CD8-positive, alpha-beta memory T cell (primary cell): Measurements from ENCODE around the gene KCNAB1. TPM values are rescaled to one million over a fixed set of nuclear protein-coding genes. Genes with fewer than 3 reads are reported as not detected.

Experiments used
- CTCF ChIA-PET: fragments of 350-600 bp; sonication (Branson Sonifier 250); formaldehyde crosslinking; loops from one replicate; lab custom pipeline; 2021; ENCODE audit warnings: antibody characterized with exemption; lab: Charles Lee
- POLR2A ChIA-PET: fragments of 350-600 bp; sonication (Branson Sonifier 250); formaldehyde crosslinking; loops from one replicate; lab custom pipeline; 2021; ENCODE audit warnings: antibody characterized with exemption; lab: Charles Lee
- DNase-seq, 5 donors: peaks; one replicate each; pipeline versions ENCODE4 v3.0.0 to v3.0.0-alpha.2; 2020 to 2022; ENCODE audit warnings: mixed read lengths in 1 of 5
- H3K27ac ChIP-seq: one replicate; pipeline ENCODE4 v1.7.0; 2013; ENCODE audit warnings: low read depth, mild to moderate bottlenecking, low read length, moderate library complexity
- H3K27me3 ChIP-seq: 2 replicates; pipeline ENCODE4 v1.7.0; 2013; ENCODE audit warnings: low read length, mild to moderate bottlenecking; ENCODE audit not compliant: insufficient read depth, poor library complexity, severe bottlenecking
- H3K36me3 ChIP-seq: 2 replicates; pipeline ENCODE4 v1.7.0; 2013; ENCODE audit warnings: mild to moderate bottlenecking, low read length, moderate library complexity; ENCODE audit not compliant: insufficient read depth
- H3K4me1 ChIP-seq: 2 replicates; pipeline ENCODE4 v1.7.0; 2013; ENCODE audit warnings: mild to moderate bottlenecking, low read length, moderate library complexity; ENCODE audit not compliant: insufficient read depth
- H3K4me3 ChIP-seq: 2 replicates; pipeline ENCODE4 v1.7.0; 2013; ENCODE audit warnings: mild to moderate bottlenecking, low read length
- H3K9me3 ChIP-seq: 2 replicates; pipeline ENCODE4 v1.7.0; 2013; ENCODE audit warnings: mild to moderate bottlenecking, low read length
- H3K27ac Mint-ChIP-seq, 8 donors: one replicate each; pipeline ENCODE4 v1.8.0; 2020 to 2021; ENCODE audit warnings: mixed read lengths in 8 of 8, mild to moderate bottlenecking in 6 of 8, inconsistent platforms in 3 of 8, moderate library complexity in 3 of 8
- H3K27me3 Mint-ChIP-seq, 2 donors: one replicate each; pipeline ENCODE4 v1.8.0; 2020 to 2021; ENCODE audit warnings: mixed read lengths in 2 of 2, mild to moderate bottlenecking in 1 of 2, moderate library complexity in 1 of 2
- H3K36me3 Mint-ChIP-seq, 3 donors: one replicate each; pipeline ENCODE4 v1.8.0; 2020 to 2021; ENCODE audit warnings: mixed read lengths in 3 of 3, inconsistent platforms in 1 of 3, mild to moderate bottlenecking in 1 of 3
- H3K4me1 Mint-ChIP-seq, 3 donors: one replicate each; pipeline ENCODE4 v1.8.0; 2020 to 2021; ENCODE audit warnings: mixed read lengths in 3 of 3, inconsistent platforms in 1 of 3, mild to moderate bottlenecking in 1 of 3
- H3K4me3 Mint-ChIP-seq, 7 donors: one replicate each; pipeline ENCODE4 v1.8.0; 2020 to 2021; ENCODE audit warnings: mixed read lengths in 7 of 7, mild to moderate bottlenecking in 6 of 7, moderate library complexity in 4 of 7, inconsistent platforms in 2 of 7
- H3K9me3 Mint-ChIP-seq, 5 donors: one replicate each; pipeline ENCODE4 v1.8.0; 2020 to 2022; ENCODE audit warnings: mixed read lengths in 5 of 5, mild to moderate bottlenecking in 3 of 5, moderate library complexity in 2 of 5, inconsistent platforms in 1 of 5
- polyA plus RNA-seq: library from polyadenylated mRNA; unstranded; fragments of 300-500 nt; fragmentation: Illumina TruSeq; gene quantifications from one replicate; pipeline ENCODE4 v1.2.3, GENCODE V29; 2021
- total RNA-seq, 2 experiments: library from RNA; stranded (reverse); gene quantifications; one replicate each; pipeline ENCODE4 v1.2.3, GENCODE V29; 2021

The KCNAB1 gene
- total and polyA plus RNA-seq, 3 experiments from 2014 or later: 0.32 TPM; not detected in 2

DNA sequence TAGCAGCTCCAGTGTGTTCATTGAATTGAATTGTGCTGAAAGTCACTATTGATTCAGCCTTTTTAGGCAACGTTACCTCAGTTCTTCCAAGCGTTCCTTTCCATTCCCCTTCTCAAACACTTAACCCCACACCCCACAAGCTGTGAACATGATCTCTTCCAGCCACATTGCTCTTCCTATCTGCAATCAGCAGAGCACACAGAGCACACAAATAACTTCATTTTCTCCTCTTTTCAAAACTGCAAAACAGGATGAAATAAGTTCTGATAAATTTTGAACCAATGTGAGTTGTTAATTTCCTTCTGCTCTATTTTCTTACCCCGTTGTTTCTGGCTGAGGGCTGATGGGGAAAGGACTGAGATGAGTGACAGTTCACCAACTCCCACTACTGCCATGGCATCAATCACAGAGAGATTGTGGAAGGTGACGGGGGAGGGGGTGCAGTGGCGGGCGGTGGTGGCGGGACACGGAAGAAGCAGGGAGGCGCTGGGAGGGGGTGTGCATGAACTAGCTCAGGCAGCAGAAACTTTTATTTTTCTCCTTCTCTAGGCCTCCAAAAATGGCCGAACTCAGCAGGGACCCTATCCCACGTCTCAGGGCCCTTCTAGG, 287.3 kb downstream of the KCNAB1 start:
- Histone ChIP-seq H3K9me3 (no peaks in the 10 kb centered on the region), H3K4me1 (no peaks in the 10 kb centered on the region), H3K4me3 (no peak overlapping the region), H3K27ac (no peak overlapping the region), H3K27me3 (no peaks in the 10 kb centered on the region), H3K36me3 (no peaks in the 10 kb centered on the region)
- Mint-ChIP-seq H3K4me3 (no peak overlapping the region), H3K27ac (no peak overlapping the region), H3K4me1 (no peaks in the 10 kb centered on the region), H3K9me3 (no peaks in the 10 kb centered on the region), H3K36me3 (no peaks in the 10 kb centered on the region), H3K27me3 (peaks cover 4 to 6% of the 10 kb centered on the region in 2 donors)
- ChIA-PET CTCF (no interaction called here), POLR2A (no interaction called here)
- no peak for DNase-seq

DNA sequence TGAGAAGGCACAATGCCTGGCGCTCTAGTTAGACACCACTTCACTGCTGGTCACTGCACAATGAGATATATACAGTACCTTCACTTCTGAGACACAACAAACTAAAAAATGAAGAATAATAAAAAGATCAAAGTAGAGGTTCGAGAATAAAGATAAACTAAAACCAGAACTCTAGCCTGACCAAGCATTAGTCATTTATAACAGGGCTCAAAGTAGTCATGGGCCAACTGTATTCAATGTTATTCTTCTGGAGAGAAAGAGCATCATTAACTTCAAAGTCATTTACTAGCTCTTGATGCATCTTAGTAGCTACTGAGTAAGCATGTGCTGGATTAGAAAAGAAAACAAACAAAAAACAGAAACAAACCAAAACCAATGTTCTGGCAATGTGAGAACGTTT, 289.3 kb downstream of the KCNAB1 start:
- no peak for DNase-seq
- Histone ChIP-seq H3K4me1 (no peaks in the 10 kb centered on the region), H3K36me3 (no peaks in the 10 kb centered on the region), H3K27ac (no peak overlapping the region), H3K4me3 (no peak overlapping the region), H3K27me3 (no peaks in the 10 kb centered on the region), H3K9me3 (no peaks in the 10 kb centered on the region)
- no peak overlapping the region for H3K4me3 Mint-ChIP-seq
- no peaks in the 10 kb centered on the region for H3K9me3 Mint-ChIP-seq
- no peaks in the 10 kb centered on the region for H3K36me3 Mint-ChIP-seq
- no peaks in the 10 kb centered on the region for H3K4me1 Mint-ChIP-seq
- ChIA-PET POLR2A (no interaction called here), CTCF (no interaction called here)
- peaks cover 5 to 16% of the 10 kb centered on the region in 2 donors for H3K27me3 Mint-ChIP-seq
- no peak overlapping the region for H3K27ac Mint-ChIP-seq

DNA sequence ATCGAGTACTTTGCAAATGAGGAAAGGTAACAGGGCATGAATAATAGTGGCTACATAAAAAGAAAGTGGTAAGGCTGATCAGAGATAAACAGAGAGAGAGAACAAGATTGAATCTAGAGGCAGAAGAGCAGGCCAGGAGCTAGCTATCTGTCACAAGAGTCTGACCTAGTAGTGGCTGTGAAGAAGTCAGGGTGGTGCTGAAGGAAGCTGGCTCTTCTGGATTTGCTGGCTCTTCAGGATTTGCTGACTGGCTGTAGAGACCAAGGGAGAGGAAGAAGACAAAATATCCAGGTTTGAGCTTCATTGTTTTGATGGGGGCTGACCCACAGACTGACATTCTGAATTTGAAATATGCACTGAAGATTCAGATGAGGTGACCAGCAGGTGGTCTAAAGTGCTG, 292.2 kb downstream of the KCNAB1 start:
- Histone ChIP-seq H3K27ac (no peak overlapping the region), H3K27me3 (no peaks in the 10 kb centered on the region), H3K9me3 (no peaks in the 10 kb centered on the region), H3K4me3 (no peak overlapping the region), H3K36me3 (no peaks in the 10 kb centered on the region), H3K4me1 (no peaks in the 10 kb centered on the region)
- peaks cover 5 to 35% of the 10 kb centered on the region in 2 donors for H3K27me3 Mint-ChIP-seq
- CTCF ChIA-PET: no interaction called here
- no peak overlapping the region for H3K4me3 Mint-ChIP-seq
- peaks cover 0 to 1% (median 0%) of the 10 kb centered on the region in 3 donors for H3K36me3 Mint-ChIP-seq
- H3K4me1 Mint-ChIP-seq: no peaks in the 10 kb centered on the region
- no peak overlapping the region for H3K27ac Mint-ChIP-seq
- no peak for DNase-seq
- no peaks in the 10 kb centered on the region for H3K9me3 Mint-ChIP-seq
- POLR2A ChIA-PET: no interaction called here

DNA sequence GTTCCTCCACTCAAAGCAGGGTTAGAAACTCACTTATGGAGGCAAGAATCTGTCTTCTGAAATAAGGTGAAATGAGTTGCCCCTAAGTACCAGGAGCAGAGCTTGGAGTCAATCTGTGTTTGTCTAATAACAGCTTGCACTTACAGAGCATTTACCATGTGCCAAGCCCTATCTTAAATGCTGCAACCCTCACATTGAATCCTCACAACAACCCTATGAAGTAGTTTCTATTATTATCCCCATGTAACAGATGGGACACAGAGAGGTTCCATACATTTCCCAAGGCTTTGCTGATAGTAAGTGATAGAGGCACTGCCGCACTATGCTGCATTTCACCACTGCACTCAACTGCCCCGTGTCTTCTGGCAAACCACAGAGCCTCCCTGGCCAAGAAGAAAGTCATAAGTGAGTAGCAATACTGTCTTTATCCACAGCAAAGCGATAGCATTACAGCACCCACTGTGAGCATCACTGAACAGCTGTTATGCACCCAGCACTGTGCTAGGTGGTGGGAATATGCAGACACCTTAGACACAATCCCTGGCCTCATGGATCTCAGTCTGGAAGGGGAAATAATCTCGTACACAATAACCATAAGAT, 293.0 kb downstream of the KCNAB1 start:
- no peak overlapping the region for H3K4me3 Mint-ChIP-seq
- H3K4me1 ChIP-seq: no peaks in the 10 kb centered on the region
- H3K9me3 Mint-ChIP-seq: no peaks in the 10 kb centered on the region
- no peaks in the 10 kb centered on the region for H3K9me3 ChIP-seq
- peaks cover 0 to 1% (median 0%) of the 10 kb centered on the region in 3 donors for H3K36me3 Mint-ChIP-seq
- no peaks in the 10 kb centered on the region for H3K27me3 ChIP-seq
- no peak overlapping the region for H3K4me3 ChIP-seq
- H3K36me3 ChIP-seq: no peaks in the 10 kb centered on the region
- ChIA-PET POLR2A (no interaction called here), CTCF (no interaction called here)
- DNase-seq: no peak
- H3K27me3 Mint-ChIP-seq: peaks cover 5 to 38% of the 10 kb centered on the region in 2 donors
- no peaks in the 10 kb centered on the region for H3K4me1 Mint-ChIP-seq
- peak overlapping the region in 1 of 8 donors; percentile 12 for H3K27ac Mint-ChIP-seq
- H3K27ac ChIP-seq: no peak overlapping the region

DNA sequence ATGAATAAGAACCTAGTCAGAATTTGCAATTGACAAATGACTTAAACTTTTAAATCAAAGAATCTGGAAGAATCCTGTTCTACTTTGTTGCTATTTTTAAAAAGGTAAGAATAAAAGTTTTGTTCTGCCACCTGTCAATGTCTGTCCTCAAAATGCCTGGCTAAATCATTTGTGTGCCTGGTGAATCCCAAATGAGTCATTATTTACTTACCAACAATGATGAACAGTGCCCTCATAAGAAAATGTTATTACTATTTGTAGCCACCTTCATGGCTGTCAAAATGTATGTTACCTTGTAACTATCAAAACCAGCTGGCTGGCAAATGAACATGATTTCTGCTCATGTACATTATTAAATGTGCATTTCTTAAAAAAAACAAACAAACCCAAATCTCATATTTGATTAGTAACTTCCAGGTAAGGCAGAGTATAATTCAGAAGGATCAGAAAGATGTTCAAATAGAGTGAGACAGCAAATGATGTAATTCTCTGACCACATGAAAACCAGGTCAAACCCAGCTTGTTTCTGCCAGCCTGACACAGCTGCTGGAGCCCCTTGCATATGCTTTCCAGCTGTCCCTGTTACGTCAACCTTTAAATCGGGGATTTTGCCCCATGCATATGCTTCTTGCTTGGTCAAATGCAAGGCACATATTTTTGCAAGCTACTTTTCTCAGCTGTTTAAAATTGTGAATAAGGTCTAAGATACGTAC, 296.6 kb downstream of the KCNAB1 start:
- ChIA-PET CTCF (no interaction called here), POLR2A (no interaction called here)
- Mint-ChIP-seq H3K4me1 (no peaks in the 10 kb centered on the region), H3K27ac (no peak overlapping the region), H3K9me3 (no peaks in the 10 kb centered on the region), H3K27me3 (peaks cover 5 to 46% of the 10 kb centered on the region in 2 donors), H3K36me3 (peaks cover 0 to 1% (median 0%) of the 10 kb centered on the region in 3 donors), H3K4me3 (no peak overlapping the region)
- H3K9me3 ChIP-seq: no peaks in the 10 kb centered on the region
- H3K36me3 ChIP-seq: no peaks in the 10 kb centered on the region
- DNase-seq: no peak
- no peak overlapping the region for H3K27ac ChIP-seq
- no peaks in the 10 kb centered on the region for H3K27me3 ChIP-seq
- no peak overlapping the region for H3K4me3 ChIP-seq
- H3K4me1 ChIP-seq: no peaks in the 10 kb centered on the region

DNA sequence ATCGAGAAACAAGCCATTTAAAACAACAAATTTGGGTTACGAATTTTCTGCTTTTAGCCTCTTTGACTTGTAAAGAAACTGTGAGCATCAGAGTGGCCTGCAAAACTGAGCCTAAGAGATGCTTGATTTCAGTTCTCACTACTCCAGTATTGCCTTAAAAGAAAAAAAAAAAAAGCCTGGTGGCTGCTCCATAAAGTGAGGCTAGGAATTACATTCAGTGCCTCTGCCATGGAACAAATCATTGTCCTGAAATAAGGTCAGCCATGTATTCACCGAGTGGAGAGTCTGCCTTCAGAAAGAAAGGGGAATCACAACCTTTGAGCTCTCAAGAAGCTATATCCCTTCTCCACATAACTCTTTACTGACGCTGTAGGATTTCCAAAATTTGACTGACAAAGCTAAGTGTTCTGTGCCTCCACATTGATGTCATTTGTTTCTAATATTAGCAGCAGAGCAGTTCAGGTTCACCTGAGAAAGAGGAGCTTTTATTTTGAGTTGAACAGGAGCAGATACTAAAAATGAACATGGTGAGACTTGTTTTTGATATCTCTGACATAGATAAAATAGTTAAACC, 297.3 kb downstream of the KCNAB1 start:
- CTCF ChIA-PET: no interaction called here
- peaks cover 0 to 1% (median 0%) of the 10 kb centered on the region in 3 donors for H3K36me3 Mint-ChIP-seq

DNA sequence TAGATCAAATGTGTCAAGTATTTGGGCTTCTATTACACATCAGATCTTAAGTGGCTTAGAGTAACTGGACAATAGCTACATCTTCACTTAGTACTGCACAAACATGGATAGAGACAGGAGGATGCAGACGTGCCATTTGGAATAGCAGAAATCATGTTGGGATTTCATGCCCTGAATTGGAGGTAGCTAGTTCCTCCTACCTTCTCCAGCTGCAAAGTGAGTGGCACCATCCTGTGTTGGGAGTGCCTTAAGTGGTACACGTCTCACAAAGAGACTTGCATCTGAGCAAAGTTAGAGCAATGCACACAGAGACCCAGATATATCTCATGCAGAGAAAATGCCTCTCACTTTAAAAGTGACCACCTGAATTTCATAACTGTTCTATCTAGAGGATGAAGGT, 298.1 kb downstream of the KCNAB1 start:
- Mint-ChIP-seq H3K36me3 (peaks cover 0 to 1% (median 0%) of the 10 kb centered on the region in 3 donors), H3K9me3 (no peaks in the 10 kb centered on the region), H3K4me1 (no peaks in the 10 kb centered on the region), H3K4me3 (no peak overlapping the region), H3K27ac (no peak overlapping the region), H3K27me3 (peaks cover 1 to 37% of the 10 kb centered on the region in 2 donors)
- H3K36me3 ChIP-seq: no peaks in the 10 kb centered on the region
- no peaks in the 10 kb centered on the region for H3K9me3 ChIP-seq
- no peak overlapping the region for H3K4me3 ChIP-seq
- ChIA-PET POLR2A (no interaction called here), CTCF (no interaction called here)
- DNase-seq: no peak
- no peak overlapping the region for H3K27ac ChIP-seq
- H3K27me3 ChIP-seq: no peaks in the 10 kb centered on the region
- no peaks in the 10 kb centered on the region for H3K4me1 ChIP-seq

More for the DNA sequence above, 297.3 kb downstream of the KCNAB1 start:
- POLR2A ChIA-PET: no interaction called here
- Histone ChIP-seq H3K27ac (no peak overlapping the region), H3K9me3 (no peaks in the 10 kb centered on the region), H3K27me3 (no peaks in the 10 kb centered on the region), H3K4me1 (no peaks in the 10 kb centered on the region), H3K36me3 (no peaks in the 10 kb centered on the region), H3K4me3 (no peak overlapping the region)
- Mint-ChIP-seq H3K4me1 (no peaks in the 10 kb centered on the region), H3K4me3 (no peak overlapping the region), H3K27me3 (peaks cover 2 to 42% of the 10 kb centered on the region in 2 donors), H3K27ac (no peak overlapping the region), H3K9me3 (no peaks in the 10 kb centered on the region)
- no peak for DNase-seq

DNA sequence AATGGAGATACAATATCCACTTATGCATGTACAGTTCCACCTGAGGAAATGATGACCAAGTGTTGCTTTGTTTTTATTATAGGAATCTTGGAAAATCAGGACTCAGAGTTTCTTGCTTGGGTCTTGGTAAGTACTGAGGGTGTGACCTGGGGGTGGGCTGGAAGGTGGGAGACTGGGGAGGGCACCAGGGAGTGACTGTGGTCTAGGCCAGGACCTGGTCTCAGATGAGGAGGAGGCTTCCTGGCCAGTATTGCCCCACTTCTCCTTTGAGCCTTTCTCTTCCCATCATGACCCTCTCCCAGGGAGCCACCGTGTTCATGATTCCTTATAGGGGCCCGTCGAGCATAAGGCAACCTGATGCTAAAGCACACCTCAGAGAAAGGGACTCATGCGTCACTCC, 301.2 kb downstream of the KCNAB1 start:
- no peaks in the 10 kb centered on the region for H3K36me3 ChIP-seq
- ChIA-PET CTCF (no interaction called here), POLR2A (no interaction called here)
- H3K4me3 ChIP-seq: no peak overlapping the region
- no peak for DNase-seq
- no peaks in the 10 kb centered on the region for H3K36me3 Mint-ChIP-seq
- no peaks in the 10 kb centered on the region for H3K27me3 ChIP-seq
- no peaks in the 10 kb centered on the region for H3K9me3 ChIP-seq
- no peaks in the 10 kb centered on the region for H3K4me1 ChIP-seq
- H3K27ac Mint-ChIP-seq: no peak overlapping the region
- H3K9me3 Mint-ChIP-seq: no peaks in the 10 kb centered on the region
- no peak overlapping the region for H3K27ac ChIP-seq
- H3K4me3 Mint-ChIP-seq: no peak overlapping the region
- H3K4me1 Mint-ChIP-seq: no peaks in the 10 kb centered on the region
- peaks cover 5 to 20% of the 10 kb centered on the region in 2 donors for H3K27me3 Mint-ChIP-seq
